Panc1 (cell line): Measurements from ENCODE around the gene ENPP1. TPM values are rescaled to one million over a fixed set of nuclear protein-coding genes. Genes with fewer than 3 reads are reported as not detected.
"Not testable (repeated sequence)": the region's sequence is repeated elsewhere in the genome, so short reads cannot be mapped to it uniquely, and the experiment has no call there.

ENCODE experiments used
- ATAC-seq: fragments of 200-7000 bp; cut with Tn5 transposase; 2 replicates; pipeline ENCODE4 v1.9.1; 2020; ENCODE audit warnings: mild to moderate bottlenecking, moderate library complexity
- BruUV-seq: library from RNA; stranded (reverse); fragments of 400-500 nt; replicated peaks from 2 replicates; lab custom pipeline; 2021; lab: Mats Ljungman, UMichigan
- CTCF ChIA-PET: fragments of 300-600 bp; sonication (Branson Sonifier 250); formaldehyde crosslinking; loops from one replicate; lab custom pipeline; 2022; ENCODE audit warnings: antibody characterized with exemption; lab: Charles Lee
- POLR2A ChIA-PET: fragments of 300-600 bp; sonication (Branson Sonifier 250); formaldehyde crosslinking; loops from one replicate; lab custom pipeline; 2022; ENCODE audit warnings: antibody characterized with exemption; lab: Charles Lee
- DNase-seq: peaks from one replicate; pipeline ENCODE4 v3.0.0-alpha.2; 2010; ENCODE audit warnings: low read depth, low spot score
- H3K27ac ChIP-seq: 2 replicates; pipeline ENCODE4 v1.5.1; 2011; ENCODE audit warnings: mild to moderate bottlenecking, low read length, inconsistent platforms
- H3K27me3 ChIP-seq: fragments of 200-500 bp; sonication (Bioruptor generic); 2 replicates; pipeline ENCODE4 v1.6.0; 2014; ENCODE audit warnings: low read length, inconsistent platforms; ENCODE audit not compliant: control insufficient read depth, insufficient read depth
- H3K36me3 ChIP-seq: fragments of 200-500 bp; sonication (Bioruptor generic); 2 replicates; pipeline ENCODE4 v1.5.1; 2014; ENCODE audit warnings: inconsistent platforms, mild to moderate bottlenecking, low read length, moderate library complexity; ENCODE audit not compliant: control insufficient read depth, insufficient read depth
- H3K4me1 ChIP-seq: 2 replicates; pipeline ENCODE4 v1.5.1; 2011; ENCODE audit warnings: inconsistent platforms, mild to moderate bottlenecking, low read length, moderate library complexity; ENCODE audit not compliant: control insufficient read depth, insufficient read depth
- H3K4me3 ChIP-seq, 2 experiments: 2 replicates each; pipeline ENCODE4 v1.5.1; 2011 to 2012; ENCODE audit warnings: low read depth in 2 of 2, low read length in 2 of 2, mild to moderate bottlenecking in 2 of 2, inconsistent platforms in 1 of 2, moderate library complexity in 1 of 2
- H3K9me3 ChIP-seq: fragments of 200-500 bp; sonication (Bioruptor generic); 2 replicates; pipeline ENCODE4 v1.5.1; 2014; ENCODE audit warnings: low read depth, mild to moderate bottlenecking, inconsistent platforms, low read length, moderate library complexity; ENCODE audit not compliant: control insufficient read depth, insufficient read depth
- CTCF ChIP-seq: fragments of 450-650 bp; IDR thresholded peaks from 2 replicates; pipeline ENCODE4 v1.5.1; 2017; ENCODE audit warnings: mild to moderate bottlenecking
- SIN3A ChIP-seq: IDR thresholded peaks from 2 replicates; pipeline ENCODE4 v1.6.1; 2012; ENCODE audit warnings: low read depth, mild to moderate bottlenecking, low read length, moderate library complexity, borderline replicate concordance; ENCODE audit not compliant: insufficient read depth
- in situ Hi-C: cut with HindIII; loops from 2 replicates; pipeline ENCODE4 v1.10.0; 2016; ENCODE audit warnings: low sequenced_read_pairs, low pct_unique_long_range_greater_than_20kb
- intact Hi-C: fragments of 100-400 bp; cut with micrococcal nuclease; formaldehyde crosslinking; loops from one replicate; pipeline ENCODE4 v1.10.0; 2022; ENCODE audit not compliant: unreplicated experiment
- total RNA-seq: library from RNA; stranded (reverse); gene quantifications from one replicate; pipeline ENCODE4 v1.2.1, GENCODE V29; 2021; ENCODE audit not compliant: unreplicated experiment

The ENPP1 gene
- total RNA-seq, 1 experiment from 2014 or later = 6.8 TPM

GRCh38 chr6:131903734-131904133 is 95.9 kb downstream of the ENPP1 start:
- H3K4me3 ChIP-seq, ATAC-seq, intact Hi-C loops, H3K4me1 ChIP-seq, in situ Hi-C loops, POLR2A ChIA-PET, DNase-seq, H3K27me3 ChIP-seq, CTCF ChIA-PET, H3K9me3 ChIP-seq, BruUV-seq, H3K36me3 ChIP-seq, H3K27ac ChIP-seq: not testable (repeated sequence)

- ChIA-PET CTCF (interaction anchor here (1.3 kb wide), 1 partner anchor 214 kb away, joined by 6 read pairs; no protein-coding TSS in a partner anchor), POLR2A (interaction anchor here (0.5 to 0.6 kb wide), 2 partner anchors 190 to 220 kb away, joined by 4 to 6 read pairs; no protein-coding TSS in a partner anchor)
- H3K27ac ChIP-seq, intact Hi-C loops, ATAC-seq, H3K9me3 ChIP-seq, H3K4me1 ChIP-seq, H3K4me3 ChIP-seq, BruUV-seq, DNase-seq, in situ Hi-C loops, H3K36me3 ChIP-seq: not testable (repeated sequence)
- H3K27me3 ChIP-seq = peaks cover 11% of the 10 kb centered on the region; the same call in 1 of the 2 replicates
Measured at GRCh38 chr6:131908787-131909186, 101.0 kb downstream of the ENPP1 start.

- CTCF ChIA-PET = interaction anchor here (0.6 to 1.3 kb wide), 5 partner anchors 9 to 216 kb away, joined by 3 to 9 read pairs (median 5); no protein-coding TSS in a partner anchor
- no peak overlapping the region for H3K27ac ChIP-seq
- no peaks in the 10 kb centered on the region for H3K9me3 ChIP-seq
- POLR2A ChIA-PET = interaction anchor here (0.5 kb wide), 1 partner anchor 191 kb away, joined by 6 read pairs; no protein-coding TSS in a partner anchor
- ATAC-seq (peak; percentile 97), DNase-seq (peak; percentile 60)
- H3K4me1 ChIP-seq = no peaks in the 10 kb centered on the region; the same call in 1 of the 2 replicates
- BruUV-seq = no TSS peak
- intact Hi-C loops = loop anchor here (1.0 to 10.0 kb wide), 2 partner anchors 125 to 214 kb away; no protein-coding TSS in a partner anchor
- in situ Hi-C loops = no loop called here
- H3K27me3 ChIP-seq = peaks cover 11% of the 10 kb centered on the region; the same call in 1 of the 2 replicates
- TF ChIP-seq CTCF (peak; percentile 77; the same call in 1 of the 2 replicates), SIN3A (no peak)
- no peaks in the 10 kb centered on the region for H3K36me3 ChIP-seq
- H3K4me3 ChIP-seq = no peak overlapping the region
Measured at GRCh38 chr6:131909408-131910218, 101.8 kb downstream of the ENPP1 start.

- no peak overlapping the region for H3K27ac ChIP-seq
- H3K27me3 ChIP-seq = peaks cover 11% of the 10 kb centered on the region; the same call in 1 of the 2 replicates
- in situ Hi-C loops = no loop called here
- BruUV-seq = no TSS peak
- intact Hi-C loops = loop anchor here (1.0 to 10.0 kb wide), 2 partner anchors 125 to 215 kb away; no protein-coding TSS in a partner anchor
- H3K36me3 ChIP-seq = no peaks in the 10 kb centered on the region
- ATAC-seq = peak; percentile 50; the same call in 1 of the 2 replicates
- ChIA-PET CTCF (interaction anchor here (0.6 to 1.3 kb wide), 4 partner anchors 10 to 217 kb away, joined by 3 to 9 read pairs (median 6); no protein-coding TSS in a partner anchor), POLR2A (no interaction called here)
- no peaks in the 10 kb centered on the region for H3K9me3 ChIP-seq
- no peak for DNase-seq
- H3K4me1 ChIP-seq = no peaks in the 10 kb centered on the region; the same call in 1 of the 2 replicates
- TF ChIP-seq SIN3A = no peak
- TF ChIP-seq CTCF = peak; percentile 50; the same call in 1 of the 2 replicates
- no peak overlapping the region for H3K4me3 ChIP-seq
Measured at GRCh38 chr6:131910219-131910589, 102.4 kb downstream of the ENPP1 start.
